NB4 (cell line): ENCODE data around the gene GAGE12J.

Experiments
- MYC ChIP-seq: IDR thresholded peaks from 2 replicates; pipeline ENCODE4 v1.6.1; 2011; ENCODE audit warnings: low read depth, low read length
- POLR2A ChIP-seq: IDR thresholded peaks from 2 replicates; pipeline ENCODE4 v1.6.1; 2011; ENCODE audit warnings: mild to moderate bottlenecking; ENCODE audit not compliant: insufficient read length; ENCODE audit errors: extremely low read depth
- TF ChIP-seq, protein P1 (sequence below): IDR thresholded peaks from one replicate; pipeline ENCODE4 v1.5.1; 2012; ENCODE audit warnings: low read depth, low read length
- TF ChIP-seq, protein P2 (sequence below): IDR thresholded peaks from 2 replicates; pipeline ENCODE4 v1.6.1; 2011; ENCODE audit warnings: low read depth, low read length

DNA sequence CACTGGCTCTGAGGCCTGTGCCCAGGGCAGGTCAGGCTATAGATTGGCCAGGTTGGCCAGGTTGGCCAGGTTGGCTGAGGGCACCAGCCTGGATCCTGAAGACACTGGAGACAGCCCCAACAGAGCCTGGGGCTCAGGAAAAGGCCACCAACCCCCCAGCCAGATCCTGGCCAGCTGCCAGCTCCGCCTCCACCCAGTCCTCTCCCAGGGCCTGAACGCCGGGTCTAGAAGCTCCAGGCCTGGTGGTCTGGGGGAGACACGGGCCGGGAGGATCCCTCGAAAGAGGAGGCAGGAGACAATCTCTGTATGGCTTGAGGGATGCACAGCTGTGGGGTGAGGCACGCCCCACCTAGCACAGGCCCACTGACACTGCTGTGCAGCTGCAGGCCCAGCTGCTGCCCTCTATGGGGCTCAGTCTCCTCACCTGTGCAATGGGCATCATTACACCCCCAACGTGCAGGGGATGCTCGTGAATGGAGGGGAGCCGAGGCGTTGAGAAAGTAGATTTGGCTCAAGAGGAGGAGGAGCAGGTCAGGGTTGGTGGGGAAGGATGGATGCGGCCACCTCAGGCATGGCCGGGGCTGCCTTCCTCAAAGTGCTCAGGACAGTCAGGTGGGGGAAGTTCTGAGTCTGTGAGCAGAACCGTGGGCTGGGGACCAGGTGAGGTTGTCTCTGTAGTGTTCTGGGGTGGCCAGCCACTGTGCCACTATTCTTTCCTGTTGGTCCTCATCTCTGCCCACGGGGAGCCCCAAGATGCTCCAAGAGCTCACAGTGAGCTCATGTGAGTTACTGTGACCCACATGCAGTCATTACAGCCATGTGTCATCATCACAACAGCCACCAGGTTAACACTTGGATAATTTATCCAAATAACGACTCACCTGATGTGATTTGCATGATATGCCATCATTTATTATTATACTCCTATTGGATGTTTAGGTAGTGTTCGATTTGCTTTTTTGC is 29.2 kb upstream of the GAGE12J start:
- TF ChIP-seq, protein P1, sequence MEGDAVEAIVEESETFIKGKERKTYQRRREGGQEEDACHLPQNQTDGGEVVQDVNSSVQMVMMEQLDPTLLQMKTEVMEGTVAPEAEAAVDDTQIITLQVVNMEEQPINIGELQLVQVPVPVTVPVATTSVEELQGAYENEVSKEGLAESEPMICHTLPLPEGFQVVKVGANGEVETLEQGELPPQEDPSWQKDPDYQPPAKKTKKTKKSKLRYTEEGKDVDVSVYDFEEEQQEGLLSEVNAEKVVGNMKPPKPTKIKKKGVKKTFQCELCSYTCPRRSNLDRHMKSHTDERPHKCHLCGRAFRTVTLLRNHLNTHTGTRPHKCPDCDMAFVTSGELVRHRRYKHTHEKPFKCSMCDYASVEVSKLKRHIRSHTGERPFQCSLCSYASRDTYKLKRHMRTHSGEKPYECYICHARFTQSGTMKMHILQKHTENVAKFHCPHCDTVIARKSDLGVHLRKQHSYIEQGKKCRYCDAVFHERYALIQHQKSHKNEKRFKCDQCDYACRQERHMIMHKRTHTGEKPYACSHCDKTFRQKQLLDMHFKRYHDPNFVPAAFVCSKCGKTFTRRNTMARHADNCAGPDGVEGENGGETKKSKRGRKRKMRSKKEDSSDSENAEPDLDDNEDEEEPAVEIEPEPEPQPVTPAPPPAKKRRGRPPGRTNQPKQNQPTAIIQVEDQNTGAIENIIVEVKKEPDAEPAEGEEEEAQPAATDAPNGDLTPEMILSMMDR, result no peak
- TF ChIP-seq, protein P2, sequence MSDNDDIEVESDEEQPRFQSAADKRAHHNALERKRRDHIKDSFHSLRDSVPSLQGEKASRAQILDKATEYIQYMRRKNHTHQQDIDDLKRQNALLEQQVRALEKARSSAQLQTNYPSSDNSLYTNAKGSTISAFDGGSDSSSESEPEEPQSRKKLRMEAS, result no peak
- TF ChIP-seq POLR2A (no peak), MYC (no peak)
